HK-2 (cell line): ENCODE results near the gene NELL1.

Experiments used
- DNase-seq: peaks from one replicate; pipeline ENCODE4 v3.0.0-alpha.2; 2018; ENCODE audit not compliant: unreplicated experiment

Gene NELL1

DNA sequence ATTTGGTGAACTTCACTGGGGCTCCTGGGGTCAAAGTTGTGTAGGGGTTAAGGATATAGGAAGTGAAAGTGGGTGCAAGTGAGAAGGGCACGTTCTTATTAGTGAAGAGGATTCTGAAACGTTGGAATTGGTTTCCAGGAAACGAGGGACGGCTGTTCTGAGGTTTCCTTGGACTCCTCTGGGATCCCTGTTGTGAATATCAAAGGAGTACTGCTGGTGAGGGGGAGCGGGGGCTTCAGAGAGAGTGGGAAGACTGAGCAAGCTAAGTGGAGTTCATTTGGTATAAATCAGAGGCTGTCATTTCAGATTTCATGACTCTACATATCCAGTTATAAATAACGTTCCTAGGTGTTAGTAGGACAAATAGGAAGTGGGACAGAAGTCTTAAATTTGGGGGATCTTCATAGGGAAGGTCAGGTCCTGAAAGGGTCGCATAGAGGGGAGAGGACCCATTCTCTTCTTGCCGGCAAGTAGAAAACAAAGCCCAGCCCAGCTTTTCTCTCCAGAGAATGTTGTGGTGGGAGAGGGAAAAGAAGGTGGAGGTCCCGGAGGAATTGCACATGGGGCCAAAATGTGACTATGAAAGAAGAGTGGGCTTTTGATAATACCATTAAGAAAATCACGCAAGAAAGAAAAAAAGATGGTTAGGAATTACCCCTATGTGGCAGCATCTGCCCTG is 1.1 kb upstream of the NELL1 start:
- DNase-seq, result no peak

- DNase-seq, result no peak
Observed at GRCh38 chr11:20669820-20670684, 666 bp downstream of the NELL1 start.

DNA sequence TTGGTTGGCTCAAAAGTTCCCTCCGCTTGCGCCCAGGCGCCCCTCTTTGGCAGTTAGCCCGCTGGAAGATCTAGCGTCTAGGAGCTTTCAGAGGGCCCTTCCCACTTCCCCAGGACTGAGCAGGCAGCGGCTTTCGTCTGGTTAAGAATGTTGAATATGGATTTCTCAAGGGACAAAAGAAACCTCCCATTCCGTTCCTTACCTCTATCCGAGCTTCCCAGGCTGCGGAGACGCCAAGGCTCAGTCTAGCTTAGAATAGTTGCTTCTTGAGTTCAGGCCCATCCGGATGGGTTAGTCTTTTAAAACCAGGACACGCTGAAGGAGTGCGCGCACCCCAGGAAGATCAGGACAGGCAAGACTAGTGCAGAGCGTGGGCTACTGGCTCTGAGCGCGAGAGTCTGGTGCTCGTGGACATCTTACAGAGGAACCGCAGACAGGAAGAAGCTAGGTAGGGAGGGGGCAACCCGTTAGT is 1.6 kb downstream of the NELL1 start:
- no peak for DNase-seq

DNA sequence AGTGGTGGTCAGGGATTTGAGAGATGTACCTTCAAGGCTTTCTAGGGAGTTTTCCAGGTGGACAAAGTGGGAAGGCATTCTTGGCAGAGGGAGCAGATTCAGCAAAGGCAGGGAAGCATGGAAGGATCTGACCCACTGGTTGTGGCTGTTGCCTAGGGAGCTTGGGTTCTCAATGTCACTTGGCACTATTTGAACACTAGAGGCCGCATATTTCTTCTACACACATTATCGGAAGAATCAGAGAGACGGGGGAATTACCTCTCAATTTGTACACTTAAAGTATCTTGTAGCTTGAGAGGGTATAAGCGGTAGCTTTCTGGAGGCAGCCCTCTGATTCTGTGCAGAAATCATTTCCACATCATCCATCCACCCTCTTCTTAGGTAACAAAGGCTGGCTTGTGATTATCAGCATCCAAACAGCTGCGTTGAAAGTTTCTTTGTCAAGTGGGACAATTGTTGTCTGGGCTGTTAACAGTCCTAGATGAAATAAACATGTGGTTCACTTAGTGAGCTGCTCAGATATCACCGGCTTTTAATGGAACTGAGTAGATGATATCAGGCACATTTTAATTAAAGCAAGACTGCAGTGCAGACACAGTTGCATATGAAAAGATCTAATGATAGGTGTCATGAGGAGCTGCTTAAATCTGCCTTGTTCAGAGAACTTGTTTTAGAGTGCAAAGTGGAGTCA is 2.6 kb downstream of the NELL1 start:
- DNase-seq, result no peak

DNA sequence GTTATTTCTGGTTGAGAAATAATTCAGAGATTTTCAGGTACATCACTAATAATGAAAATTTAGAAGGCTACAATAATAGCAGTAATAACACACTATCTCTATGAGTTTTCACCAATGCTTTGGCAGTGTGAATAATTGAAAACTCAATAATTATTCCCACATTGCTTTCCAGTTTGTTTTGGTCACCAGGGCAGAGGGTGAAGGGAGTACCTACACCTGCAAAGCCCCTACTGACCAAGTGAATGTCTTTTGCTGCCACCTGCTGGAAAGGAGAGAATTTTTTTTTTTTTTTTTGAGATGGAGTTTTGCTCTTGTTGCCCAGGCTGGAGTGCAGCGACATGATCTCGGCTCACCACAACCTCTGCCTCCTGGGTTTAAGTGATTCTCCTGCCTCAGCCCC is 3.2 kb downstream of the NELL1 start:
- DNase-seq, result no peak

DNA sequence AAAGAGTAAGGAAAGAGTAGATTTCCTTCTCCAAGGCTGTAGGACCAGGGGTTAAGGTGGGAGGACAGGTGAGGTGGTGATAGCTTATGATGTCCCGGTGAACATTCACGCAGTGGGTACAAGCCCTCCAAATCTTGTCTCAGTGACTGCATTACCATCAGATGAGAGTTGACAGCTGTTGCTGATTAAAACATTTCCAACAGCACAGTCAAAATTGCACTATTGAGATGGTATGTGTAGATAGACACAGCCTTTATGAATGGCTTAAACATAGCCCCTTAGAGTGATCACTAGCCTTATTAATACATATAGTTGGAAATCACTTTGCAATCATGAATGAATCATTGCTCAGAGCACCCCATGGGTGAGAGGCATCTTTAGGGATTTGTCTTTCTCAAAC is 7.3 kb downstream of the NELL1 start:
- no peak for DNase-seq

DNA sequence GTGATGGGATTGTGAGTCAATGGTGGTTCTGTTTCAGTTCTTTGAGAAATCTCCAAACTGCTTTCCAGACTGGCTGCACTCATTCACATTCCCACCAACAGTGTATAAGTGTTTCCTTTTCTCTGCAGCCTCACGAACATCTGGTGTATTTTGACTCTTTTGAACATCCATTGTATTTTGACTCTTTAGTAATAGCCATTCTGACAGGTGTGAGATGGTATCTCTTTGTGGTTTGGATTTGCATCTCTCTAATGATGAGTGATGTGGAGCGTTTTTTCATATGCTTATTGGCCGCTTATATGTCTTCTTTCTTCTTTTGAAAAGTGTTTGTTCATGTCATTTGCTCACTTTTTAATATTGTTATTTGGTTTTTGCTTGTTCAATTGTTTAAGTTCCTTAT is 19.4 kb downstream of the NELL1 start:
- DNase-seq, result no peak

DNA sequence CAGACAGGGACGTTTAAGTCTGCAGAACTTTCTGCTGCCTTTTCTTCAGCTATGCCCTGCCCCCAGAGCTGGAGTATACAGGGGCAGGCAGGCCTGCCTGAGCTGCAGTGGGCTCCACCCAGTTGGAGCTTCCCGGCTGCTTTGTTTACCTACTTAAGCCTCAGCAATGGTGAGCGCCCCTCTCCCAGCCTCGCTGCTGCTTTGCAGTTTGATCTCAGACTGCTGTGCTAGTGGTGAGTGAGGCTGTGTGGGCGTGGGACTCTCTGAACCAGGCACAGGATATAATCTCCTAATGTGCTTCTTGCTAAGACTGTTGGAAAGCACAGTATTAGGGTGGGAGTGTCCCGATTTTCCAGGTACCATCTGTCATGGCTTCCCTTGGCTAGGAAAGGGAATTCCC is 38.5 kb downstream of the NELL1 start:
- no peak for DNase-seq

- DNase-seq, result no peak
Observed at GRCh38 chr11:20712912-20713311, 43.5 kb downstream of the NELL1 start.

GRCh38 chr11:20715464-20715863 is 46.1 kb downstream of the NELL1 start:
- no peak for DNase-seq

DNA sequence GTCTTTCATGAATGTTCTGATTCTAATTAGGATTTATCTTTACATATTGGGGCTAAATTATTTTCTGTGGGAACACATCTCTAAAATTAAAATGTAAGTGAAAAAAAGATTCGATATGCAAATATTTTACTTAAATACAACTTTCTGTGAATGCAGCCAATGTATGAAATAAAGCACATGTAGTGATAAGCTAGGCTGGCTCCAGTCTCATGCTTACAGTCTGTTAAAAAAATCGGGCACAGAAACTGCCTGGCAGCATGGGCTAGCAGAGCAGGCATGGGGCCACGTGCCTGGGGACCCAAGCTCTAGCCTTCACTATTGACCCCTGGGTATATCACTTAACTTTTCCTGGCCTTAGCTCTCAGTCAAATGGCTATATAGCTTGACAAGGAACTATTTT is 46.5 kb downstream of the NELL1 start:
- no peak for DNase-seq

GRCh38 chr11:20719821-20720220 is 50.4 kb downstream of the NELL1 start:
- no peak for DNase-seq

DNA sequence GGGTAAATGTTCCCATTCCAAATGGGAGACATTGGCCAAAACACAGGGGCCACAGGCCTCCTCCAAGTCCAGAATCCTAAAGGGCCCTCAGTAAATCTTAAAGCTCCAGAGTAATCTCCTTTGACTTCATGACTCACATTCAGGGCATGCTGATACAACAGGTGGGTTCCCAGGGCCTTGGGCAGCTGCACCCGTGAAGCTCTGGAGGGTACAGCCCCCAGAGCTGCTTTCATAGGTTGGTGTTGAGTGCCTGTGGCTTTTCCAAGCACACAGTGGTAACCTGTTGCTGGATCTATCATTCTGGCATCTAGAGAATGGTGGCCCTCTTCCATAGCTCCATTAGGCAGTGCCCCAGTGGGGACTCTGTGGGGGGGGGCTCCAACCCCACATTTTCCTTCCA is 54.0 kb downstream of the NELL1 start:
- no peak for DNase-seq

DNA sequence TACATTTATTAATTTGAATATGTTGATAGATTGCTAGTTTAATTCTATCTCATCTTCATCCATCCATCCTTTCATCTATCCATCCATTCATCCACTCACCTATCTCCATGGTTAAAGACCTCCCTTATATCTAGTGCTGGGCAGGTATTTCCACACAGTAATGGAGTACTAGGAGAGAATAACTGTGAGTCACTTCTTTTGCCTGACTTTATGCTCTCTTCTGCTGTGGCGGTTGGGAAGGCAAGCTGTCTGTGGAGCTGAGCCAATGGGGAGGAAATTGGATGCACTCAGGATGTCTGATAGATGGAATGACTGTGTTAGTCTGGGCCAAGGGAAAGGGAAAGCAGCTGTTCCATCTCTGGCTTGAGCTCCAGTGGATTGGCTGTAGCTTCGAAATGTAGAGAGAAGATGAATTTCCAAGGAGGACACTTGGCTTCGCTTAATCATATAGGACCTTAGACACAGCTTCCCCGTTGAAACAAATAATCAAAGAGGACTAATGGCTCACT is 60.3 kb downstream of the NELL1 start:
- no peak for DNase-seq

GRCh38 chr11:20731676-20732215 is 62.4 kb downstream of the NELL1 start:
- DNase-seq, result no peak

- no peak for DNase-seq
Observed at GRCh38 chr11:20739107-20739506, 69.7 kb downstream of the NELL1 start.

DNA sequence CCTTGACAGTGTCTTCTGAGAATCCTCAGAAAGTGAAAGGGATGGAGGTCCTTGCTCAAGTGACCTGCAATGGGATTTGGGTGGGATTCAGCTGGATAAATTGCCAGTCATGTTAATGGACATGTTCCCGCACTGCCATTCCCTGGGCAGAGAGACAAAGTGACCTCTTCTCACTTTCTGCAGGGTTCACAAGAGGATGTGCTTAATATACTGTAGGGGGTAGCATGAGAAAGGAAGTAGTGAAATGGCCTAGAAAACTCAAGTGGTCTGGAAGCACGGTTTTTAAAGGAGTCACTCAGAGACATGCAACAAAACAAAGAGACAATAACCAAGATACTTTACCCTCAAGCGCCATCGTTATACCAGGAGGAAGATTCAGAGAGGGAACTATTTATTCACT is 70.2 kb downstream of the NELL1 start:
- DNase-seq, result no peak

DNA sequence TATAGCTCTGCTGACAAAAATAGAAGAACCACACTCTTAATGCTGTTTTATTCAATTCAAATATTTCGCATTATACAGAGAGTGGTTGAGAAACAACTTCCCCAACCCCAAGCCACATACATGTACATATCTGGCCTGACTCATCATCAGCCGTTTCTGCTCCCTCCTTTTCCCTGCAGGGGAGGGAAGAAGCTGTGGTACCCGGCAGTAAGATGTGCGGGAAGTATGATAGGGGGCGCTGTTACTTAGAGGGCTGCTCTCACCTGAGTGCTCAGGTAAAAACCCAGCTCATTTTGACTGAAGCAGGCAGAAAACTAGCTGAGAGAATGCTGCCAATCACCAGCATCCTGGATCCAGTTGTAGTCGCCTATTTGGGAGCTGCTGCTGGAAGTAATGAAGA is 85.5 kb downstream of the NELL1 start:
- DNase-seq, result peak; percentile 0

DNA sequence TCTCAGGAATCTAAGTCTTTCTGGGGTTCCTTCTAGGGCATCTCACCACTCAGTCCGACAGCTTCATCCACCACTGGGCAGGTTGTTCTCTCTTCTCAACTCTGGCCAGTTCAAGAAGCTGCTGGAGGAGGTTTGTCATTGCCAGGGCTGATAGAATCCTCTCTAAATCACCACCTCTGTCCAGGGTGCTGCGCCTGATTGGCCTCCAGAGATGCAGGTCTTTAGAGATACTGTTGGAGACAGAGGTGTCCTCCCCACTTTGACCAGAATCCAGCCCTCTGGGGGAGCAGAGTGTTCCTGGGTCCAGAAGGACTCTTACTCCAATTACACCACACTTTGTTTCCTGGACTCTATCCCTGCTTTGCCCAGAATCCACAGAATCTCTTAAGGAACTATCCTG is 90.2 kb downstream of the NELL1 start:
- no peak for DNase-seq

GRCh38 chr11:20760811-20761210 is 91.4 kb downstream of the NELL1 start:
- no peak for DNase-seq

DNA sequence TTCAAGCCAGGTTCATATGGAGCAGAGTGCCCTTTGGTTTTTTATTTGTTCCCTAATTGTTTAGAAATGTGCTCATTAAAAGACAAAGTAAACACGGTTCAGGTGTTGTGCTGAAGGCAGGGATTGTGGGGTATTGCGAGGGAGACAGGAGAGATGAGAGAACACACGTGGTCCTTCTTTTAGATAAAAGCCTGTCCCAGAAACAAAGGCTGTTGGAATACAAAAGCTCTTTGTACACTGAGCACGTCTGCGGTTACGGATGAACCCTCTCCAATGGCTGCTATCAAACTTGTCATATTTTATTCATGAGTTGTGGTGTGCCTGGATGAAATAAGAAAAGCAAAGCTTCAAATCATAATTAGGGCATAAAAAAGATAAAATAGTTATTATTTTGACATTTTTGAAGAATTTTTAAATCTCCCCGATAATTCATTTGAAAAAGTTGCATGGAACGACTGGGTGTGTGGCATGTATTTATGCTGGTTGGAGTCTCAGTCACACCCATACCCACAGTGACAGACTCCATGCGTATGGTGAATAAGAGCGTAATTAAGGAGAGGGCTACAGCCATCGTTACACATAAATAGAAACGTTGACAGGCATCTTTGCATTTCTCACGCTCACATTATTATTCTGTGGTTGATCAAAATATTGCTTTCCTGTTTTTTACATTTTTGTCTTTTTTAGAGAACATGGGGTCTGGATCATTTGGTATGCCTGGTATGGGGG is 92.9 kb downstream of the NELL1 start:
- no peak for DNase-seq

DNA sequence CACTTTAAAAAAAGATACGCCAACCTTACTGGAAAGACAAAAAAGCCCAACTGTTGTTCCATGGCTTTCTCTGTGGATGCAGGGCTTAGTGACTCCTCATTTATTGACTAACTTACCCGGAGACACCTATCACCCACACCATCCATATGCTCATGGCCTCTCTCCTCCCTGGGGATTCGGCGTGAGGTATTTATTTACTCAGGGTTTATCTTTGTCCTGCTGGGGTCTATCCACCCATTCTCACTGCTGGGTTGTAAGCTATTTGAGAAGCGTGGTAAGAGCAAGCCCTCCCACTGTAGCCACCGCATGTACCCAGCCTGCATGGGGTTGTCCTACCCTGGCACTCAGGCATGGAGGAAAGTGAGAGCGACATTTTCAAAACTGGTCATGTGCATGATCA is 93.6 kb downstream of the NELL1 start:
- no peak for DNase-seq
